H9 (cell line): Measurements from ENCODE around the gene GNAO1. TPM values are rescaled to one million over a fixed set of nuclear protein-coding genes. Genes with fewer than 3 reads are reported as not detected.

Experiments
- DNase-seq: peaks from one replicate; pipeline ENCODE4 v3.0.0-alpha.2; 2017
- H2AFZ ChIP-seq: one replicate; pipeline ENCODE4 v1.6.1; 2013; ENCODE audit warnings: mild to moderate bottlenecking, low read length, control low read depth, moderate library complexity
- H2AK5ac ChIP-seq: 2 replicates; pipeline ENCODE4 v1.6.1; 2013; ENCODE audit warnings: low read length, control low read depth, mixed read lengths; ENCODE audit not compliant: insufficient read length
- H2BK120ac ChIP-seq: one replicate; pipeline ENCODE4 v1.6.1; 2013; ENCODE audit warnings: low read depth, mild to moderate bottlenecking, low read length, control low read depth, inconsistent platforms; ENCODE audit not compliant: poor library complexity, severe bottlenecking
- H2BK12ac ChIP-seq: 2 replicates; pipeline ENCODE4 v1.6.1; 2013; ENCODE audit warnings: low read length, control low read depth, mixed read lengths, low read depth; ENCODE audit not compliant: insufficient read length
- H2BK15ac ChIP-seq: 2 replicates; pipeline ENCODE4 v1.6.1; 2013; ENCODE audit warnings: low read depth, low read length, control low read depth
- H2BK20ac ChIP-seq: one replicate; pipeline ENCODE4 v1.6.1; 2013; ENCODE audit warnings: low read depth, mild to moderate bottlenecking, low read length, control low read depth, inconsistent platforms; ENCODE audit not compliant: poor library complexity, severe bottlenecking
- H2BK5ac ChIP-seq: 2 replicates; pipeline ENCODE4 v1.6.1; 2013; ENCODE audit warnings: low read length, control low read depth, mixed read lengths; ENCODE audit not compliant: insufficient read length
- H3K14ac ChIP-seq: 2 replicates; pipeline ENCODE4 v1.6.1; 2013; ENCODE audit warnings: low read length, control low read depth; ENCODE audit not compliant: insufficient read depth
- H3K18ac ChIP-seq: 2 replicates; pipeline ENCODE4 v1.6.1; 2013; ENCODE audit warnings: low read depth, mild to moderate bottlenecking, mixed read lengths, low read length, control low read depth; ENCODE audit not compliant: insufficient read length
- H3K23ac ChIP-seq: 2 replicates; pipeline ENCODE4 v1.6.1; 2013; ENCODE audit warnings: low read length, control low read depth, mixed read lengths, low read depth; ENCODE audit not compliant: insufficient read length
- H3K23me2 ChIP-seq: 2 replicates; pipeline ENCODE4 v1.6.1; 2013; ENCODE audit warnings: low read depth, mild to moderate bottlenecking, mixed read lengths, low read length, control low read depth; ENCODE audit not compliant: insufficient read length, poor library complexity, severe bottlenecking
- H3K27ac ChIP-seq: 2 replicates; pipeline ENCODE4 v1.5.1; 2013; ENCODE audit warnings: low read length, control low read depth, mixed read lengths, low read depth; ENCODE audit not compliant: insufficient read length
- H3K27me3 ChIP-seq: 2 replicates; pipeline ENCODE4 v1.6.1; 2013; ENCODE audit warnings: low read length, control low read depth, inconsistent platforms; ENCODE audit not compliant: insufficient read depth
- H3K4ac ChIP-seq: 2 replicates; pipeline ENCODE4 v1.6.1; 2013; ENCODE audit warnings: low read depth, mild to moderate bottlenecking, control low read depth, inconsistent platforms, low read length, moderate library complexity
- H3K4me1 ChIP-seq: 2 replicates; pipeline ENCODE4 v1.6.1; 2013; ENCODE audit warnings: low read length, control low read depth, inconsistent platforms; ENCODE audit not compliant: insufficient read depth
- H3K4me2 ChIP-seq: 2 replicates; pipeline ENCODE4 v1.6.1; 2013; ENCODE audit warnings: low read length, control low read depth, mixed read lengths; ENCODE audit not compliant: insufficient read length, insufficient read depth
- H3K56ac ChIP-seq: 2 replicates; pipeline ENCODE4 v1.6.1; 2013; ENCODE audit warnings: low read depth, mild to moderate bottlenecking, mixed read lengths, low read length, control low read depth; ENCODE audit not compliant: insufficient read length
- H3K79me1 ChIP-seq: 2 replicates; pipeline ENCODE4 v1.6.1; 2013; ENCODE audit warnings: low read depth, mild to moderate bottlenecking, moderate library complexity, low read length, control low read depth, inconsistent platforms; ENCODE audit not compliant: insufficient read depth, poor library complexity, severe bottlenecking
- H3K79me2 ChIP-seq: 2 replicates; pipeline ENCODE4 v1.6.1; 2013; ENCODE audit warnings: low read length, control low read depth, inconsistent platforms; ENCODE audit not compliant: insufficient read depth
- H3K9ac ChIP-seq: 2 replicates; pipeline ENCODE4 v1.6.1; 2013; ENCODE audit warnings: low read length, control low read depth, mixed read lengths; ENCODE audit not compliant: insufficient read length; ENCODE audit errors: extremely low read depth
- H3K9me3 ChIP-seq: one replicate; pipeline ENCODE4 v1.6.1; 2013; ENCODE audit warnings: low read depth, low read length, inconsistent platforms; ENCODE audit not compliant: control insufficient read depth
- H3T11ph ChIP-seq: one replicate; pipeline ENCODE4 v1.6.1; 2013; ENCODE audit warnings: mild to moderate bottlenecking, low read length, control low read depth, inconsistent platforms
- H4K20me1 ChIP-seq: one replicate; pipeline ENCODE4 v1.6.1; 2013; ENCODE audit not compliant: control insufficient read depth, insufficient read length, insufficient read depth
- H4K5ac ChIP-seq: 2 replicates; pipeline ENCODE4 v1.6.1; 2013; ENCODE audit warnings: low read depth, mild to moderate bottlenecking, mixed read lengths, low read length, control low read depth; ENCODE audit not compliant: insufficient read length
- H4K8ac ChIP-seq: replicated peaks from 2 replicates; pipeline ENCODE4 v1.6.1; 2013; ENCODE audit warnings: low read length, control low read depth, mixed read lengths, low read depth; ENCODE audit not compliant: insufficient read length
- H4K91ac ChIP-seq: 2 replicates; pipeline ENCODE4 v1.6.1; 2013; ENCODE audit warnings: low read depth, mild to moderate bottlenecking, moderate library complexity, mixed read lengths, low read length, control low read depth; ENCODE audit not compliant: insufficient read length
- H3K27ac Mint-ChIP-seq, 3 experiments: 2 replicates in 2 of 3; 3 replicates in 1 of 3; pipeline ENCODE4 v1.8.0; 2020 to 2021; ENCODE audit warnings: mixed read lengths in 3 of 3, mild to moderate bottlenecking in 1 of 3, moderate library complexity in 1 of 3
- H3K27me3 Mint-ChIP-seq: 2 replicates; pipeline ENCODE4 v1.8.0; 2021; ENCODE audit warnings: low read depth, mild to moderate bottlenecking, moderate library complexity, mixed read lengths
- H3K36me3 Mint-ChIP-seq, 3 experiments: 2 replicates in 2 of 3; 3 replicates in 1 of 3; pipeline ENCODE4 v1.8.0; 2020 to 2021; ENCODE audit warnings: low read depth in 3 of 3, mixed read lengths in 3 of 3; ENCODE audit not compliant: insufficient read depth in 1 of 3
- H3K4me1 Mint-ChIP-seq, 2 experiments: 2 replicates each; pipeline ENCODE4 v1.8.0; 2020; ENCODE audit warnings: mixed read lengths in 2 of 2
- H3K4me3 Mint-ChIP-seq, 2 experiments: 2 replicates in 1 of 2; 3 replicates in 1 of 2; pipeline ENCODE4 v1.8.0; 2020 to 2021; ENCODE audit warnings: mild to moderate bottlenecking in 2 of 2, mixed read lengths in 2 of 2, moderate library complexity in 1 of 2
- H3K9me3 Mint-ChIP-seq, 2 experiments: 2 replicates in 1 of 2; 3 replicates in 1 of 2; pipeline ENCODE4 v1.8.0; 2020; ENCODE audit warnings: mild to moderate bottlenecking in 2 of 2, mixed read lengths in 2 of 2, moderate library complexity in 1 of 2
- CTCF ChIP-seq: fragments of 200-600 bp; sonication (generic); conservative IDR thresholded peaks from 3 replicates; pipeline ENCODE4 v1.8.0; 2021; ENCODE audit warnings: antibody characterized with exemption, mild to moderate bottlenecking
- WGBS: extraction: QIAGEN DNeasy Blood & Tissue Kit; methylation state at CpG from one replicate; pipeline ENCODE4 v1.1.7; 2013; ENCODE audit warnings: missing lambda C conversion rate, low lambda C conversion rate, mixed read lengths; ENCODE audit not compliant: insufficient read length; ENCODE audit errors: extremely low coverage; 5-methylcytosine and 5-hydroxymethylcytosine counted together
- total RNA-seq: library from RNA; stranded (reverse); gene quantifications from 2 replicates; pipeline ENCODE4 v1.2.1, GENCODE V29; 2021

Gene GNAO1
- total RNA-seq, 1 experiment from 2014 or later: 16.9 TPM

GRCh38 chr16:56340416-56340815 lies 149.1 kb downstream of the GNAO1 start:
- H4K5ac ChIP-seq: no peak overlapping the region
- no peak overlapping the region for H2BK15ac ChIP-seq
- no peaks in the 10 kb centered on the region for H3K4me1 ChIP-seq
- no peak overlapping the region for H2BK120ac ChIP-seq
- no peaks in the 10 kb centered on the region for H3K9me3 ChIP-seq
- no peak overlapping the region for H3K9ac ChIP-seq
- H3K18ac ChIP-seq: no peak overlapping the region
- H3K4me1 Mint-ChIP-seq: no peaks in the 10 kb centered on the region
- no peak overlapping the region for H3K23ac ChIP-seq
- no CpG with 5 or more reads among the region's 23 CpGs for WGBS
- H3K36me3 Mint-ChIP-seq: peaks cover 0 to 3% (median 0%) of the 10 kb centered on the region in 3 experiments; a peak in 3 of 7 replicates
- H4K8ac ChIP-seq: no peak overlapping the region
- H3K27me3 Mint-ChIP-seq: no peaks in the 10 kb centered on the region
- no peak overlapping the region for H2AFZ ChIP-seq
- no peaks in the 10 kb centered on the region for H3K79me2 ChIP-seq
- no peak overlapping the region for H2BK20ac ChIP-seq
- no peak overlapping the region for H3K27ac ChIP-seq
- H2BK12ac ChIP-seq: no peak overlapping the region
- no peak for TF ChIP-seq CTCF
- H3K27me3 ChIP-seq: no peaks in the 10 kb centered on the region
- no peaks in the 10 kb centered on the region for H3K79me1 ChIP-seq
- no peak overlapping the region for H2BK5ac ChIP-seq
- H3K4ac ChIP-seq: no peak overlapping the region
- H3K14ac ChIP-seq: no peak overlapping the region
- no peak for DNase-seq
- no peak overlapping the region for H3K4me2 ChIP-seq
- no peak overlapping the region for H3T11ph ChIP-seq
- peaks cover 5% of the 10 kb centered on the region for H3K23me2 ChIP-seq
- no peak overlapping the region for H3K56ac ChIP-seq
- H4K91ac ChIP-seq: no peak overlapping the region
- no peaks in the 10 kb centered on the region for H4K20me1 ChIP-seq
- H3K4me3 Mint-ChIP-seq: no peak overlapping the region
- H2AK5ac ChIP-seq: no peak overlapping the region
- no peaks in the 10 kb centered on the region for H3K9me3 Mint-ChIP-seq
- H3K27ac Mint-ChIP-seq: peak overlapping the region in 1 of 3 experiments; percentile 62; a peak in 1 of 7 replicates
